ENCODE data around the gene SDC4.

DNA sequence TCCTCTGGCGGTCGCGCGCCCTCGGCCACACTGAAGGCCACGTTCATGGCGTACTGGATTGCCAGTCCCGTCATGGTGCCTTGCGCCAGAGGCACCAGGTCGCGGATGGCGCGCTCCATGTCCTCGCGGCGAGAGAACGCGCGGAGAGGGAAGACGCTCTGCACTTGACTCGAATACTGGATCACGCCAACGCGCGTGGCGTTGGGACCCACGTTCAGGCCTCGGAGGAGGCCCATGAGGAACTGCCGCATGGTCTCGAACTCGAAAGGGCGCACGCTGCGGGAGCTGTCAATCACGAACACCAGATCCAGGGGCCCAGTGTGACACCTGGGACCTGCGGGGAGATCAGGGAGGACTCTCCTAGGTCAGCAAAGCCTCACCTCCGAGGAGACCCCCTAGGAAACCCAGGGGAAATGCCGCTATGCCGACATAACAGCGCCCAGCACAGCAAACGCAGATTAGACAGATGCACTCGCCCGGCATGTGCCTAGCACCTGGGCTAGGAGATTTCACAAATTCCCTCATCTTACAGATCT, 43.7 kb downstream of the SDC4 start:
- no peak for TF ChIP-seq TAF1 (IDR thresholded peaks at IDR 0.05; ENCODE audit: borderline replicate concordance, low read depth, low read length)
- TF ChIP-seq POLR2AphosphoS5 (IDR thresholded peaks at IDR 0.05; ENCODE audit: low read depth, low read length) = no peak
- TF ChIP-seq POLR2A (IDR thresholded peaks at IDR 0.05; ENCODE audit: low read depth, low read length) = no peak
